ENCODE data around the gene BRD7. TPM values are rescaled to one million over a fixed set of nuclear protein-coding genes. Genes with fewer than 3 reads are reported as not detected.
A peak's percentile ranks its signal among the peaks of the same experiment; 100 is the strongest.

Gene BRD7
- total RNA-seq, 1 experiment from 2014 or later = 122 TPM

DNA sequence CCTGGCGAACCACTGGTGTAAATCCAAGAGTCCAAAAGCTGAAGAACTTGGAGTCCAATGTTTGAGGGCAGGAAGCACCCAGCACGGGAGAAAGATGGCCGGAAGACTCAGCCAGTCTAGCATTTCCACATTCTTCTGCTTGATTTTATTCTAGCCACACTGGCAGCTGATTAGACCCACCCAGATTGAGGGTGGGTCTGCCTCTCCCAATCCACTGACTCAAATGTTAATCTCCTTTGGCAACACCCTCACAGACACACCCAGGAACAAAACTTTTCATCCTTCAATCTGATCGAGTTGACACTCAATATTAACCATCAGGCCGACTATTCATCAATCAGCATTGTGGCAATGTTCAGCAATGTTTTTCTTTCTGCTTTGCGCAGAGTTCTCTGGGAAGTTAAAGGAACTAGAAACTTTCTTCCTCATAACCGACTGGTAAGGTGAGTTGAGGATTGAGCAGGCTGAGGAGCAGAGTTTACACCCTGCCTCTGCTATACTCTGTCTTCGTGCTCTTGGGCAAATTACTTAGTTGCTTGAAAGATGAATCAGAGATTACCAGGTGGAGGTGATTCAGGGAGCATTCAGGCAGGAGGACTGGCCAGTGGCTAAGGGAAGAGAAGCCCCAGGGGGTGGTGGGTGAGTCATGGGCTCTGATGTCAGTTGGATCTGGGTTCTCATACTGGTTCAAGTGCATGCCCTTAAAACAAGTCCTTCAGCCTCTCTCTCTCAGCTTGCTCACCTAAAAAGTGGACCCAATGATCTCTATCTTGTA lies 28.2 kb upstream of the BRD7 start:
- no peak for TF ChIP-seq FOXP4 (CRISPR knock-in tag; IDR thresholded peaks at IDR 0.05)
- TF ChIP-seq NFE2L1 (CRISPR knock-in tag; IDR thresholded peaks at IDR 0.05) = no peak
- no peak for TF ChIP-seq HMGA2 (CRISPR knock-in tag; IDR thresholded peaks at IDR 0.05)
- TF ChIP-seq, protein P1, sequence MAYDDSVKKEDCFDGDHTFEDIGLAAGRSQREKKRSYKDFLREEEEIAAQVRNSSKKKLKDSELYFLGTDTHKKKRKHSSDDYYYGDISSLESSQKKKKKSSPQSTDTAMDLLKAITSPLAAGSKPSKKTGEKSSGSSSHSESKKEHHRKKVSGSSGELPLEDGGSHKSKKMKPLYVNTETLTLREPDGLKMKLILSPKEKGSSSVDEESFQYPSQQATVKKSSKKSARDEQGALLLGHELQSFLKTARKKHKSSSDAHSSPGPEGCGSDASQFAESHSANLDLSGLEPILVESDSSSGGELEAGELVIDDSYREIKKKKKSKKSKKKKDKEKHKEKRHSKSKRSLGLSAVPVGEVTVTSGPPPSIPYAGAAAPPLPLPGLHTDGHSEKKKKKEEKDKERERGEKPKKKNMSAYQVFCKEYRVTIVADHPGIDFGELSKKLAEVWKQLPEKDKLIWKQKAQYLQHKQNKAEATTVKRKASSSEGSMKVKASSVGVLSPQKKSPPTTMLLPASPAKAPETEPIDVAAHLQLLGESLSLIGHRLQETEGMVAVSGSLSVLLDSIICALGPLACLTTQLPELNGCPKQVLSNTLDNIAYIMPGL (CRISPR knock-in tag; IDR thresholded peaks at IDR 0.05) = no peak
- DNase-seq (ENCODE audit: low spot score) (no peak), ATAC-seq (no peak)
- POLR2A ChIA-PET = no interaction called here
- CTCF ChIA-PET = interaction anchor here (0.6 kb wide), 1 partner anchor 28 kb away, joined by 4 read pairs; the partner anchor contains the start of gene BRD7
- Mint-ChIP-seq H3K27ac (0 out of 2 replicates have a peak overlapping the region, but pooled peaks have one; percentile 14), H3K9me3 (no peaks in the 10 kb centered on the region), H3K4me1 (peaks cover 21% of the 10 kb centered on the region), H3K27me3 (ENCODE audit: low read depth) (no peaks in the 10 kb centered on the region; the same call in 1 of the 2 replicates), H3K36me3 (no peaks in the 10 kb centered on the region), H3K4me3 (no peak overlapping the region)

DNA sequence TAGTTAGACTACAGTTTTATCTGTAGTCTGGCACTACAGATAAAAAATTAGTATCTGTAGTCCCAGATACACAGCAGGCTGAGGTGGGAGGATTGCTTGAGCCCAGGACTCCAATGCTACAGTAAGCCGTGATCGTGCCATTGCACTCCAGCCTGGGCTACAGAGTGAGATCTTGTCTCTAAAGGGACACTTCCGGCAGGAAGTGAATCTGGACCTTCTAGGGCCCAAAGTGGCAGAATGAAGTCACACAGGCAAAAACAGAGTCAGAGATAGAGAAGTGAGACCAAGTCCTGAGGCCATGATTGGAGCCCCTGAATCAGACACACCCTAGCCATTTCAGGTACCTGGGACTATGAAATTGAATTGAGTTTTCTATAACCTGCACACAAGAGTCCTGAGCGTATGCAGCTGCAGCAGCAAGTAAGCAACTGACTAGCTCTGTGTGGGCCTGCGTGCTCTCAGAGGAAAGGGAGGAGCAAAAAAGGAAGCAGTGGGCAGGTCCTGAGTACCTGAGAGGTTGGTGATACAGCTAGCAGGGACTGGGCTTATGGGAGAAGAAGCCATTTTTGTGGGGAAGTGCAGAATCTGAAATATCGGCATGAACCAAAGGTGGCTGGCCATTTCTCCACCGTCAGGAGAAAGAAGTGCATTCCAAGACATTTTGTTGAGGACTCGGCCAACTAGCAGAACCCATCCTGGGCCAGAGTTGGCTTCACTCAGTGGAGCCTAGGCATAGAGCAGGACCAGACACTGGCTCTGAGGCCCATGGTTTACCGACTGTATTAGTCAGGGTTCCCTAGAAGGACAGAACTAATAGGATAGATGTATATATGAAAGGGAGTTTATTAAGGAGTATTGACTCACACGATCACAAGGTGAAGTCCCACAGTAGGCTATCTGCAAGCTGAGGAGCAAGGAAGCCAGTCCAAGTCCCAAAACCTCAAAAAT lies 27.2 kb upstream of the BRD7 start:
- no peaks in the 10 kb centered on the region for H3K36me3 Mint-ChIP-seq
- H3K4me3 Mint-ChIP-seq = no peak overlapping the region
- DNase-seq (ENCODE audit: low spot score) (no peak), ATAC-seq (no peak)
- H3K4me1 Mint-ChIP-seq = peaks cover 22% of the 10 kb centered on the region
- no peaks in the 10 kb centered on the region; the same call in 1 of the 2 replicates for H3K27me3 Mint-ChIP-seq (ENCODE audit: low read depth)
- no peaks in the 10 kb centered on the region for H3K9me3 Mint-ChIP-seq
- H3K27ac Mint-ChIP-seq = no peak overlapping the region
- CTCF ChIA-PET = interaction anchor here (1.2 kb wide), 2 partner anchors 41 to 269 kb away, joined by 3 to 6 read pairs; no protein-coding TSS in a partner anchor
- POLR2A ChIA-PET = no interaction called here
- TF ChIP-seq AR (CRISPR knock-in tag; IDR thresholded peaks at IDR 0.05) = no peak
- TF ChIP-seq ZNF532 (CRISPR knock-in tag; IDR thresholded peaks at IDR 0.05; ENCODE audit: borderline replicate concordance) = no peak
